ENCODE data around the gene HTT. TPM values are rescaled to one million over a fixed set of nuclear protein-coding genes. Genes with fewer than 3 reads are reported as not detected.

Gene HTT
- total RNA-seq, 1 experiment from 2014 or later: 18.4 TPM

DNA sequence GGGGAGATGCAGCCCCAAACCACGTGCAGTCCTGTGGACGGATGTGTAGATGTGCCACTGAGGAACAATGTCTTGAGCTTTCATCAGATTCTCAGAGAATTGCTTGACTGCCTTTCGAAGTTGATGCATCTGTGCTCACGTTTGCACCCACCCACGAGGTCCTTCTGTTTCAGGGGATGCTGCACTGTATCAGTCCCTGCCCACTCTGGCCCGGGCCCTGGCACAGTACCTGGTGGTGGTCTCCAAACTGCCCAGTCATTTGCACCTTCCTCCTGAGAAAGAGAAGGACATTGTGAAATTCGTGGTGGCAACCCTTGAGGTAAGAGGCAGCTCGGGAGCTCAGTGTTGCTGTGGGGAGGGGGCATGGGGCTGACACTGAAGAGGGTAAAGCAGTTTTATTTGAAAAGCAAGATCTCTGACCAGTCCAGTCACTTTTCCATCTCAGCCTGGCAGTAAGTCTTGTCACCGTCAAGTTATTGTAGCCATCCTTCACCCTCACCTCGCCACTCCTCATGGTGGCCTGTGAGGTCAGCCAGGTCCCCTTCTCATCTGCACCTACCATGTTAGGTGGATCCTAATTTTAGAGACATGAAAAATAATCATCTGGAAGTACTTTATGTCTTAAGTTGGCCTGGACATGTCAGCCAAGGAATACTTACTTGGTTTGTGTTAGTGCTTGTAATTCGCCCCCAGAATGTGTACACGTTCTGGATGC is 138.1 kb downstream of the HTT start:
- TF ChIP-seq, protein P1, sequence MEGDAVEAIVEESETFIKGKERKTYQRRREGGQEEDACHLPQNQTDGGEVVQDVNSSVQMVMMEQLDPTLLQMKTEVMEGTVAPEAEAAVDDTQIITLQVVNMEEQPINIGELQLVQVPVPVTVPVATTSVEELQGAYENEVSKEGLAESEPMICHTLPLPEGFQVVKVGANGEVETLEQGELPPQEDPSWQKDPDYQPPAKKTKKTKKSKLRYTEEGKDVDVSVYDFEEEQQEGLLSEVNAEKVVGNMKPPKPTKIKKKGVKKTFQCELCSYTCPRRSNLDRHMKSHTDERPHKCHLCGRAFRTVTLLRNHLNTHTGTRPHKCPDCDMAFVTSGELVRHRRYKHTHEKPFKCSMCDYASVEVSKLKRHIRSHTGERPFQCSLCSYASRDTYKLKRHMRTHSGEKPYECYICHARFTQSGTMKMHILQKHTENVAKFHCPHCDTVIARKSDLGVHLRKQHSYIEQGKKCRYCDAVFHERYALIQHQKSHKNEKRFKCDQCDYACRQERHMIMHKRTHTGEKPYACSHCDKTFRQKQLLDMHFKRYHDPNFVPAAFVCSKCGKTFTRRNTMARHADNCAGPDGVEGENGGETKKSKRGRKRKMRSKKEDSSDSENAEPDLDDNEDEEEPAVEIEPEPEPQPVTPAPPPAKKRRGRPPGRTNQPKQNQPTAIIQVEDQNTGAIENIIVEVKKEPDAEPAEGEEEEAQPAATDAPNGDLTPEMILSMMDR (conservative IDR thresholded peaks at IDR 0.05; ENCODE audit: low read depth, low read length): no peak
- no peak for TF ChIP-seq EZH2phosphoT487 (IDR thresholded peaks at IDR 0.05; ENCODE audit: borderline replicate concordance, low read length)
- TF ChIP-seq EZH2 (IDR thresholded peaks at IDR 0.05; ENCODE audit: low read length, unreplicated experiment): no peak
- H3K36me3 ChIP-seq (ENCODE audit: low read depth, low read length): peaks cover 2% of the 10 kb centered on the region; the same call in 1 of the 2 replicates

DNA sequence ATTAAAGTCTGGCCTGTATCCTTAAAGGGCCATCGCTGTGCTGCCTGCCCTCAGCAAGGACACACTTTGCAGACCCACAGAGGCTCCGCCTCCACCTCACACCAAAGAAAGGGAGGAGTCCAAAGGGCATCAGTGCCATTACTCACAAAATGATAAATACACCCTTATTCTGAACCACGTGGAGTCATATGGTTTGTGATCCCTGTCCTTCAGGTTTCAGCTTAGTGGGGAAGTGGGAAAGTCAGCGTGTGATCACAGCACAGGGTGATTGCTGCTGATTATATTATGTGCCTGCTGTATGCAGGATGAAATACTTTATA is 138.6 kb downstream of the HTT start:
- H3K9me3 ChIP-seq (ENCODE audit: low read length): no peaks in the 10 kb centered on the region
- intact Hi-C loops (cut with micrococcal nuclease): no loop called here
- ATAC-seq: no peak
- H2AFZ ChIP-seq (ENCODE audit: low read length): no peak overlapping the region
- H4K20me1 ChIP-seq (ENCODE audit: low read length): no peaks in the 10 kb centered on the region
- no peak overlapping the region for H3K9ac ChIP-seq (ENCODE audit: low read length)
- ChIA-PET CTCF (no interaction called here), POLR2A (ENCODE audit: unreplicated experiment) (no interaction called here)
- TF ChIP-seq EZH2 (IDR thresholded peaks at IDR 0.05; ENCODE audit: low read length, unreplicated experiment): no peak
- no peak overlapping the region for H3K27ac ChIP-seq (ENCODE audit: low read length)
- H3K36me3 ChIP-seq (ENCODE audit: low read depth, low read length): no peaks in the 10 kb centered on the region; the same call in 1 of the 2 replicates
- no peak for DNase-seq
- H3K4me1 ChIP-seq (ENCODE audit: insufficient read depth, low read length): no peaks in the 10 kb centered on the region
- no peak overlapping the region for H3K4me2 ChIP-seq (ENCODE audit: low read length)
- H3K9me2 ChIP-seq (replicated peaks; ENCODE audit: low read length): no peaks in the 10 kb centered on the region
- no peak overlapping the region for H3K4me3 ChIP-seq (ENCODE audit: low read length)
- BruUV-seq (replicated peaks): no TSS peak
- H3F3A ChIP-seq (ENCODE audit: low read length, unreplicated experiment): no peaks in the 10 kb centered on the region
- no peaks in the 10 kb centered on the region for H3K27me3 ChIP-seq (ENCODE audit: low read length)
- H3K79me2 ChIP-seq (ENCODE audit: low read length): no peaks in the 10 kb centered on the region

More for the DNA sequence above, 138.1 kb downstream of the HTT start:
- DNase-seq (no peak), ATAC-seq (no peak)
- H3K9ac ChIP-seq (ENCODE audit: low read length): no peak overlapping the region
- H3K27me3 ChIP-seq (ENCODE audit: low read length): no peaks in the 10 kb centered on the region
- H2AFZ ChIP-seq (ENCODE audit: low read length): no peak overlapping the region
- no peak overlapping the region for H3K4me2 ChIP-seq (ENCODE audit: low read length)
- intact Hi-C loops (cut with micrococcal nuclease): no loop called here
- ChIA-PET POLR2A (ENCODE audit: unreplicated experiment) (no interaction called here), CTCF (no interaction called here)
- BruUV-seq (replicated peaks): no TSS peak
- H3K4me3 ChIP-seq (ENCODE audit: low read length): no peak overlapping the region
- H4K20me1 ChIP-seq (ENCODE audit: low read length): no peaks in the 10 kb centered on the region
- no peaks in the 10 kb centered on the region for H3F3A ChIP-seq (ENCODE audit: low read length, unreplicated experiment)
- no peaks in the 10 kb centered on the region for H3K79me2 ChIP-seq (ENCODE audit: low read length)
- no peaks in the 10 kb centered on the region for H3K9me2 ChIP-seq (replicated peaks; ENCODE audit: low read length)
- H3K4me1 ChIP-seq (ENCODE audit: insufficient read depth, low read length): no peaks in the 10 kb centered on the region
- H3K9me3 ChIP-seq (ENCODE audit: low read length): no peaks in the 10 kb centered on the region
- H3K27ac ChIP-seq (ENCODE audit: low read length): no peak overlapping the region

DNA sequence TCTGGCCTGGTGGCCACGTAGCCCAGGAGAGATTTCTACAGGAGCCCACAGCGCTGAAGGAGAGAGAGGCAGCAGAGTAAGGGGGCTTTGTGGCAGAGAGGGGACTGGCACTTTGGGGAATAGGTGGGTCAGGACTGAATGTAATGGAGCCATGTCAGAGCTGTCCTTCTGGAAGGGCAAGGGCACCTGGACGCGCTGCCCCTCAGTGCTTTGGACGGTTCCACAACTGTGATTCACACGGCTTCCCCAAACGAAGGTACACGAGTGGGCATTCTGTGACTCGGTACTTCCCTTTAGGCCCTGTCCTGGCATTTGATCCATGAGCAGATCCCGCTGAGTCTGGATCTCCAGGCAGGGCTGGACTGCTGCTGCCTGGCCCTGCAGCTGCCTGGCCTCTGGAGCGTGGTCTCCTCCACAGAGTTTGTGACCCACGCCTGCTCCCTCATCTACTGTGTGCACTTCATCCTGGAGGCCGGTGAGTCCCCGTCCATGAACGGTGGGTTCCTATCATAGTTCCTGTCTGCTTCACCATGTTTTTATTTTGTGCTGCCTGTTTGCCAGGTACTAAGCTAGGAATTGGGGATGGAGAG is 139.3 kb downstream of the HTT start:
- Histone ChIP-seq H3K9ac (ENCODE audit: low read length) (no peak overlapping the region), H4K20me1 (ENCODE audit: low read length) (no peaks in the 10 kb centered on the region), H3K27ac (ENCODE audit: low read length) (no peak overlapping the region), H3K27me3 (ENCODE audit: low read length) (no peaks in the 10 kb centered on the region), H2AFZ (ENCODE audit: low read length) (no peak overlapping the region), H3K9me3 (ENCODE audit: low read length) (no peaks in the 10 kb centered on the region), H3K36me3 (ENCODE audit: low read depth, low read length) (no peaks in the 10 kb centered on the region; the same call in 1 of the 2 replicates), H3K4me2 (ENCODE audit: low read length) (no peak overlapping the region), H3K4me3 (ENCODE audit: low read length) (no peak overlapping the region), H3K9me2 (replicated peaks; ENCODE audit: low read length) (no peaks in the 10 kb centered on the region), H3F3A (ENCODE audit: low read length, unreplicated experiment) (no peaks in the 10 kb centered on the region), H3K79me2 (ENCODE audit: low read length) (no peaks in the 10 kb centered on the region), H3K4me1 (ENCODE audit: insufficient read depth, low read length) (no peaks in the 10 kb centered on the region)
- no peak for TF ChIP-seq EZH2 (IDR thresholded peaks at IDR 0.05; ENCODE audit: low read length, unreplicated experiment)
- no peak for TF ChIP-seq EZH2phosphoT487 (IDR thresholded peaks at IDR 0.05; ENCODE audit: borderline replicate concordance, low read length)
- TF ChIP-seq, protein P1 (conservative IDR thresholded peaks at IDR 0.05; ENCODE audit: low read depth, low read length): no peak
- ChIA-PET POLR2A (ENCODE audit: unreplicated experiment) (no interaction called here), CTCF (no interaction called here)
- intact Hi-C loops (cut with micrococcal nuclease): no loop called here
- BruUV-seq (replicated peaks): no TSS peak
- no peak for ATAC-seq
- no peak for DNase-seq
